ENCODE results near the gene NALCN.
A peak's percentile ranks its signal among the peaks of the same experiment; 100 is the strongest.

Gene NALCN

DNA sequence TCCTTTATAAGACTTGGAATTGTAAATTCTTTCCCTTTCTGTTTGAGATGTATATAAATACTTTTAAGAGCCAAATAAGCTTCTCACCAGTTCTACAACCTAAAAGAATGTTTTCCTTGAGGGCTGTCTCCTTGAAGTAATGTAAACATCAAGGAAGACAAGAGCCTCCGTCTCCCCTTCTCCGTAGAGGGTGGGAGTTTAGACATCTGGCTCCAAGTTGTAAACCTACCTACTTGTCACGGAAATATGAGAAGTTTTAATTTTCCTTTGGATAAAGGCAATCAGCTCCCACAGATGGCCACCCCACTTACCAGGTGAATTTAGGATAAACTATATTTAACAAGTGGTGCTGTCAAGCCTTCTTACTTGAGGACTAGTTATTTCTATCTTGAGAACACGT lies 237.9 kb downstream of the NALCN start:
- in situ Hi-C loops (cut with HindIII; ENCODE audit: low pct_ligation_motif_present, low sequenced_read_pairs), result no loop called here
- no peak overlapping the region for H3K4me3 ChIP-seq (ENCODE audit: low read depth, low read length)
- TF ChIP-seq, protein P1, sequence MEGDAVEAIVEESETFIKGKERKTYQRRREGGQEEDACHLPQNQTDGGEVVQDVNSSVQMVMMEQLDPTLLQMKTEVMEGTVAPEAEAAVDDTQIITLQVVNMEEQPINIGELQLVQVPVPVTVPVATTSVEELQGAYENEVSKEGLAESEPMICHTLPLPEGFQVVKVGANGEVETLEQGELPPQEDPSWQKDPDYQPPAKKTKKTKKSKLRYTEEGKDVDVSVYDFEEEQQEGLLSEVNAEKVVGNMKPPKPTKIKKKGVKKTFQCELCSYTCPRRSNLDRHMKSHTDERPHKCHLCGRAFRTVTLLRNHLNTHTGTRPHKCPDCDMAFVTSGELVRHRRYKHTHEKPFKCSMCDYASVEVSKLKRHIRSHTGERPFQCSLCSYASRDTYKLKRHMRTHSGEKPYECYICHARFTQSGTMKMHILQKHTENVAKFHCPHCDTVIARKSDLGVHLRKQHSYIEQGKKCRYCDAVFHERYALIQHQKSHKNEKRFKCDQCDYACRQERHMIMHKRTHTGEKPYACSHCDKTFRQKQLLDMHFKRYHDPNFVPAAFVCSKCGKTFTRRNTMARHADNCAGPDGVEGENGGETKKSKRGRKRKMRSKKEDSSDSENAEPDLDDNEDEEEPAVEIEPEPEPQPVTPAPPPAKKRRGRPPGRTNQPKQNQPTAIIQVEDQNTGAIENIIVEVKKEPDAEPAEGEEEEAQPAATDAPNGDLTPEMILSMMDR (IDR thresholded peaks at IDR 0.05; ENCODE audit: low read depth, low read length, missing control alignments), result no peak
- DNase-seq, result no peak
- H3K27ac ChIP-seq, result no peak overlapping the region
- no peaks in the 10 kb centered on the region for H3K27me3 ChIP-seq (replicated peaks)
- H3K36me3 ChIP-seq (replicated peaks), result no peaks in the 10 kb centered on the region

DNA sequence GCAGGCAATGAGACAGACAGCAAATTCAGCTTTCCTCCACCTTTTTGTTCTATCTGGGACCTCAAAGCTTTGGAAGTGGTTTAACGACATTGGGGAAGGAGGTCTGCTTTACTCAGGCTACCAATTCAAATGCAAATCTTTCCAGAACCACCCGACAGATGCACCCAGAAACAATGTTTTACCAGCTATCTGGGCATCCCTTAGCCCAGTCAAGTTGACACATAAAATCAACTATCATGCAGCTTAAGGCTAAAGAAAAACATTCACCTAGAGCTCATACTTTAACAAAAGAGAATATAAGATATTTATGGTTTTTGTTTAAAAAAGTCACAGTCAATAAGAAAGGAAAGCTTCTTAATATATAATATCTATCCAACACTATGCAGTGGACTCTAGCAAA lies 246.0 kb downstream of the NALCN start:
- H3K36me3 ChIP-seq (replicated peaks), result no peaks in the 10 kb centered on the region
- in situ Hi-C loops (cut with HindIII; ENCODE audit: low pct_ligation_motif_present, low sequenced_read_pairs), result no loop called here
- no peaks in the 10 kb centered on the region for H3K27me3 ChIP-seq (replicated peaks)
- no peak for DNase-seq
- H3K4me3 ChIP-seq (ENCODE audit: low read depth, low read length), result no peak overlapping the region
- TF ChIP-seq, protein P1 (IDR thresholded peaks at IDR 0.05; ENCODE audit: low read depth, low read length, missing control alignments), result no peak
- no peak overlapping the region for H3K27ac ChIP-seq

GRCh38 chr13:101157261-101157660 lies 259.0 kb downstream of the NALCN start:
- Histone ChIP-seq H3K27ac (no peak overlapping the region), H3K27me3 (replicated peaks) (no peaks in the 10 kb centered on the region), H3K4me3 (ENCODE audit: low read depth, low read length) (no peak overlapping the region), H3K36me3 (replicated peaks) (no peaks in the 10 kb centered on the region)
- TF ChIP-seq, protein P1 (IDR thresholded peaks at IDR 0.05; ENCODE audit: low read depth, low read length, missing control alignments), result no peak
- DNase-seq, result no peak
- in situ Hi-C loops (cut with HindIII; ENCODE audit: low pct_ligation_motif_present, low sequenced_read_pairs), result no loop called here

DNA sequence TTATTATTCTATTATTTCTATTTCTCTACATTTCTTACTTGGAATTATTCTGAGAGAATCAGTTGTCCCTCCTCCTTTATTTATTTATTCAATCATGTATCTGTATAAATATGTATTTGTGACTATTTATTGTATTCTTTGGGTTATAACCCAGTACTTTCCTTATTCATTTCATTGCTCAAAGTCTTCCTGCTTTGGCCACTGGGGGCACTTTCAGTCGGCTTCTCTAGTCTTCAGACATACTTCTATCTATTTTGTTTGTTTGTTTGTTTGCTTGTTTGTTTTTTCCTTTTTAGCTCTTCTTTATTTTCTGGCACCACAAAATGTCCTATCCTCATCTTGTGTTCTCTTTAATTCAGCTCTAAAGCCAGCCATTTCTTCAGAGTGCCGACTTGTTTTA lies 260.4 kb downstream of the NALCN start:
- TF ChIP-seq, protein P1 (IDR thresholded peaks at IDR 0.05; ENCODE audit: low read depth, low read length, missing control alignments), result peak; percentile 75
- Histone ChIP-seq H3K36me3 (replicated peaks) (no peaks in the 10 kb centered on the region), H3K27ac (no peak overlapping the region), H3K4me3 (ENCODE audit: low read depth, low read length) (no peak overlapping the region), H3K27me3 (replicated peaks) (no peaks in the 10 kb centered on the region)
- DNase-seq, result no peak
- in situ Hi-C loops (cut with HindIII; ENCODE audit: low pct_ligation_motif_present, low sequenced_read_pairs), result no loop called here

- no peak for DNase-seq
- TF ChIP-seq, protein P1 (IDR thresholded peaks at IDR 0.05; ENCODE audit: low read depth, low read length, missing control alignments), result no peak
- Histone ChIP-seq H3K27ac (no peak overlapping the region), H3K27me3 (replicated peaks) (no peaks in the 10 kb centered on the region), H3K36me3 (replicated peaks) (no peaks in the 10 kb centered on the region), H3K4me3 (ENCODE audit: low read depth, low read length) (no peak overlapping the region)
- in situ Hi-C loops (cut with HindIII; ENCODE audit: low pct_ligation_motif_present, low sequenced_read_pairs), result no loop called here
These were observed 264.1 kb downstream of the NALCN start for GRCh38 chr13:101152184-101152583.

- H3K27ac ChIP-seq, result no peak overlapping the region
- TF ChIP-seq, protein P1 (IDR thresholded peaks at IDR 0.05; ENCODE audit: low read depth, low read length, missing control alignments), result no peak
- no peaks in the 10 kb centered on the region for H3K27me3 ChIP-seq (replicated peaks)
- in situ Hi-C loops (cut with HindIII; ENCODE audit: low pct_ligation_motif_present, low sequenced_read_pairs), result no loop called here
- no peak overlapping the region for H3K4me3 ChIP-seq (ENCODE audit: low read depth, low read length)
- H3K36me3 ChIP-seq (replicated peaks), result no peaks in the 10 kb centered on the region
- DNase-seq, result peak; percentile 49
These were observed 265.3 kb downstream of the NALCN start for GRCh38 chr13:101150998-101151397.

Measured in brain microvascular endothelial cell (primary cell).